Neural cell (in vitro differentiated cells): ENCODE data around the gene RBM8A. TPM values are rescaled to one million over a fixed set of nuclear protein-coding genes. Genes with fewer than 3 reads are reported as not detected.

Experiments used
- H2AFZ ChIP-seq: fragments of 200-600, 300-800 bp; sonication (generic), shearing (Covaris generic); 2 replicates; pipeline ENCODE4 v1.6.0; 2014; ENCODE audit warnings: low read depth, mild to moderate bottlenecking, antibody characterized with exemption, low read length, moderate library complexity
- H3F3A ChIP-seq: fragments of 200-600 bp; shearing (Covaris generic); 2 replicates; pipeline ENCODE4 v1.6.1; 2016; ENCODE audit warnings: mild to moderate bottlenecking, moderate library complexity, mixed read lengths, antibody characterized with exemption, low read length; ENCODE audit not compliant: insufficient read depth, poor library complexity, severe bottlenecking
- H3K27ac ChIP-seq: fragments of 200-600, 300-800 bp; sonication (generic), shearing (Covaris generic); 2 replicates; pipeline ENCODE4 v1.5.1; 2014; ENCODE audit warnings: mild to moderate bottlenecking, low read length, moderate library complexity
- H3K27me3 ChIP-seq: fragments of 300-800, 200-600 bp; sonication (generic), shearing (Covaris generic); 2 replicates; pipeline ENCODE4 v1.6.0; 2014; ENCODE audit warnings: mild to moderate bottlenecking, low read depth, low read length, moderate library complexity; ENCODE audit not compliant: insufficient read depth
- H3K36me3 ChIP-seq: fragments of 300-800, 200-600 bp; sonication (generic), shearing (Covaris generic); 2 replicates; pipeline ENCODE4 v1.5.1; 2014; ENCODE audit warnings: mild to moderate bottlenecking, antibody characterized with exemption, low read length, moderate library complexity; ENCODE audit not compliant: insufficient read depth
- H3K4me2 ChIP-seq: fragments of 300-800, 200-600 bp; sonication (generic), shearing (Covaris generic); 2 replicates; pipeline ENCODE4 v1.6.0; 2014; ENCODE audit warnings: mild to moderate bottlenecking, low read length
- H3K4me3 ChIP-seq: fragments of 300-800, 200-600 bp; sonication (generic), shearing (Covaris generic); 2 replicates; pipeline ENCODE4 v1.5.1; 2014; ENCODE audit warnings: mild to moderate bottlenecking, low read length, moderate library complexity
- H3K79me2 ChIP-seq: fragments of 200-600 bp; shearing (Covaris generic); replicated peaks from 2 replicates; pipeline ENCODE4 v1.6.0; 2014; ENCODE audit warnings: mild to moderate bottlenecking, low read length, moderate library complexity; ENCODE audit not compliant: insufficient read depth
- H3K9ac ChIP-seq: fragments of 300-800, 200-600 bp; sonication (generic), shearing (Covaris generic); 2 replicates; pipeline ENCODE4 v1.6.1; 2016; ENCODE audit warnings: mild to moderate bottlenecking, low read length, mixed read lengths
- H3K9me2 ChIP-seq: fragments of 200-600 bp; shearing (Covaris generic); 2 replicates; pipeline ENCODE4 v1.6.1; 2016; ENCODE audit warnings: mild to moderate bottlenecking, low read length, mixed read lengths; ENCODE audit not compliant: insufficient read depth
- H3K9me3 ChIP-seq: fragments of 200-600, 300-800 bp; sonication (generic), shearing (Covaris generic); 2 replicates; pipeline ENCODE4 v1.6.1; 2016; ENCODE audit warnings: mild to moderate bottlenecking, mixed run types, low read length, moderate library complexity, mixed read lengths
- H4K20me1 ChIP-seq: fragments of 200-600 bp; shearing (Covaris generic); 2 replicates; pipeline ENCODE4 v1.6.1; 2016; ENCODE audit warnings: mild to moderate bottlenecking, mixed run types; ENCODE audit not compliant: insufficient read depth
- CTCF ChIP-seq: fragments of 450-650 bp; IDR thresholded peaks from 2 replicates; pipeline ENCODE4 v1.5.1; 2014; ENCODE audit warnings: antibody characterized with exemption, mild to moderate bottlenecking, moderate library complexity; ENCODE audit not compliant: poor library complexity, severe bottlenecking
- EP300 ChIP-seq: fragments of 450-650 bp; conservative IDR thresholded peaks from 2 replicates; pipeline ENCODE4 v1.6.1; 2014; ENCODE audit warnings: antibody characterized with exemption, mild to moderate bottlenecking, moderate library complexity; ENCODE audit not compliant: poor library complexity, severe bottlenecking
- EZH2 ChIP-seq: fragments of 200-600, 300-800 bp; shearing (Covaris generic), sonication (generic); IDR thresholded peaks from 2 replicates; pipeline ENCODE4 v1.6.1; 2014; ENCODE audit warnings: antibody characterized with exemption, low read length, borderline replicate concordance, mild to moderate bottlenecking; ENCODE audit not compliant: insufficient read depth, poor library complexity, severe bottlenecking
- MXI1 ChIP-seq: fragments of 450-650 bp; conservative IDR thresholded peaks from 2 replicates; pipeline ENCODE4 v1.6.1; 2014; ENCODE audit warnings: antibody characterized with exemption, mild to moderate bottlenecking; ENCODE audit not compliant: poor library complexity, severe bottlenecking
- POLR2AphosphoS5 ChIP-seq: IDR thresholded peaks from 2 replicates; pipeline ENCODE4 v1.6.1; 2012
- RAD21 ChIP-seq: fragments of 450-650 bp; conservative IDR thresholded peaks from 2 replicates; pipeline ENCODE4 v1.6.1; 2014; ENCODE audit warnings: antibody characterized with exemption, mild to moderate bottlenecking, moderate library complexity
- REST ChIP-seq: IDR thresholded peaks from 2 replicates; pipeline ENCODE4 v1.6.1; 2012; ENCODE audit warnings: borderline replicate concordance
- SMC3 ChIP-seq: fragments of 450-650 bp; conservative IDR thresholded peaks from 2 replicates; pipeline ENCODE4 v1.6.1; 2014; ENCODE audit warnings: antibody characterized with exemption, mild to moderate bottlenecking, moderate library complexity; ENCODE audit not compliant: poor library complexity
- TAF1 ChIP-seq: IDR thresholded peaks from 2 replicates; pipeline ENCODE4 v1.6.1; 2012; ENCODE audit warnings: low read depth
- polyA plus RNA-seq: library from polyadenylated mRNA; depleted of rRNA; stranded (reverse); fragments of >200 nt; gene quantifications from 2 replicates; pipeline ENCODE4 v1.2.3, GENCODE V29; 2014

RBM8A gene
- polyA plus RNA-seq, 1 donor from 2014 or later = 366 TPM

- TF ChIP-seq RAD21 (no peak), TAF1 (no peak), POLR2AphosphoS5 (no peak), SMC3 (no peak), REST (no peak), EP300 (no peak), EZH2 (no peak), MXI1 (no peak), CTCF (no peak)
- Histone ChIP-seq H3K9me3 (no peaks in the 10 kb centered on the region), H3F3A (no peaks in the 10 kb centered on the region), H2AFZ (no peak overlapping the region), H3K27me3 (no peaks in the 10 kb centered on the region), H4K20me1 (no peaks in the 10 kb centered on the region), H3K9me2 (no peaks in the 10 kb centered on the region), H3K79me2 (no peaks in the 10 kb centered on the region), H3K9ac (no peak overlapping the region), H3K27ac (no peak overlapping the region), H3K4me2 (no peak overlapping the region), H3K4me3 (no peak overlapping the region), H3K36me3 (no peaks in the 10 kb centered on the region)
These were observed 25.8 kb downstream of the RBM8A start for GRCh38 chr1:145901312-145902021.

GRCh38 chr1:145898756-145899155 lies 28.5 kb downstream of the RBM8A start:
- Histone ChIP-seq H3K4me3 (no peak overlapping the region), H3K27me3 (no peaks in the 10 kb centered on the region), H3K27ac (no peak overlapping the region), H3F3A (no peaks in the 10 kb centered on the region), H3K9me2 (no peaks in the 10 kb centered on the region), H3K9me3 (no peaks in the 10 kb centered on the region), H3K36me3 (no peaks in the 10 kb centered on the region), H4K20me1 (no peaks in the 10 kb centered on the region), H3K4me2 (no peak overlapping the region), H2AFZ (no peak overlapping the region), H3K9ac (no peak overlapping the region), H3K79me2 (no peaks in the 10 kb centered on the region)
- no peak for TF ChIP-seq SMC3
- TF ChIP-seq POLR2AphosphoS5 = no peak
- no peak for TF ChIP-seq CTCF
- no peak for TF ChIP-seq EP300
- TF ChIP-seq REST = no peak
- no peak for TF ChIP-seq TAF1
- no peak for TF ChIP-seq MXI1
- TF ChIP-seq RAD21 = no peak
- TF ChIP-seq EZH2 = no peak
